ENCODE data around the gene INAVA.
A peak's percentile ranks its signal among the peaks of the same experiment; 100 is the strongest.
"Not testable (repeated sequence)": the region's sequence is repeated elsewhere in the genome, so short reads cannot be mapped to it uniquely, and the experiment has no call there.

The INAVA gene

GRCh38 chr1:200896531-200897196, 2.0 kb downstream of the INAVA start:
- peak; percentile 54 for DNase-seq (ENCODE audit: insufficient read length, low spot score)
- peak; percentile 28 for FAIRE-seq

DNA sequence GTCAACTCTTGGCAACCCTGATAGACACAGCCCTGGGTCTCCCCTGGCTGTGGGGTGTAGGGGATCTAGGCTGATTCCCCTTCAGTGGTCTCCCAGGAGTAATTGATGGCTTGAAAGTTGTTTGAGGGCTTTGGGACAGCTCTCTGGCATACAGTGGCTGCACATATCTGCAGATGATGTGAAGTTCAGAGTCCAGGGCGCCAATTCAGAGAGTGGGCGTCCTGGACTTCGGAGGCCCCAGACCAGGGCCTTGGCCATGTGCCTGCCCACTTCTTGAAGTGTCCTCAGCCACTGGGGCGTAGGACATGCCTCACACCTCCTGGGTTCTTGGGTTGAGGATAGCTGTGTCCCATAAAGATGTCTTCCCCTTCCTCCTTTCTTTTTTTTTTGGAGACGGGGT, 2.6 kb downstream of the INAVA start:
- DNase-seq (ENCODE audit: insufficient read length, low spot score): no peak
- no peak for FAIRE-seq

- no peak for FAIRE-seq
- DNase-seq (ENCODE audit: insufficient read length, low spot score): no peak
These were observed 4.3 kb downstream of the INAVA start for GRCh38 chr1:200899015-200899386.

DNA sequence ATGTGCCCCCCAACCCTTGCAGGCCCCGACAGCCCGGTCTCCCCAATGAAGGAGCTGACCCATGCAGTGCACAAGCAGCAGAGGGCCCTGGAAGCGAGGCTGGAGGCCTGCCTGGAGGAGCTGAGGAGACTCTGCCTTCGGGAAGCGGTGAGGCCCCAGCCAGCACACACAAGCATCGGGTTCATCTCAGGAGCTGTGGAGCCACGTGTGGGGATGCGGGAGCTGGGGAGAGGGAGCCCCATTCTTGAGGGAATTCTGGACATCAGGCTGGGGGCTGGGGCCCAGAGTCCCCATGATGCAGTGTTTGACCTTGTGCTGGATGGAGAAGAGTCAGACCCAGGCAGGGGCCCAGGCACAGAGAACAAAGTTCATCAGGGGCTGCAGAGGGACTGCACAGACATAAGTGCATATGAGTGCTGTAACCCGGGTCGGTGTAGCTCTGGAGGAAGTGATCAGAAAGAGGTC, 4.8 kb downstream of the INAVA start:
- DNase-seq (ENCODE audit: insufficient read length, low spot score): no peak
- FAIRE-seq: no peak

DNA sequence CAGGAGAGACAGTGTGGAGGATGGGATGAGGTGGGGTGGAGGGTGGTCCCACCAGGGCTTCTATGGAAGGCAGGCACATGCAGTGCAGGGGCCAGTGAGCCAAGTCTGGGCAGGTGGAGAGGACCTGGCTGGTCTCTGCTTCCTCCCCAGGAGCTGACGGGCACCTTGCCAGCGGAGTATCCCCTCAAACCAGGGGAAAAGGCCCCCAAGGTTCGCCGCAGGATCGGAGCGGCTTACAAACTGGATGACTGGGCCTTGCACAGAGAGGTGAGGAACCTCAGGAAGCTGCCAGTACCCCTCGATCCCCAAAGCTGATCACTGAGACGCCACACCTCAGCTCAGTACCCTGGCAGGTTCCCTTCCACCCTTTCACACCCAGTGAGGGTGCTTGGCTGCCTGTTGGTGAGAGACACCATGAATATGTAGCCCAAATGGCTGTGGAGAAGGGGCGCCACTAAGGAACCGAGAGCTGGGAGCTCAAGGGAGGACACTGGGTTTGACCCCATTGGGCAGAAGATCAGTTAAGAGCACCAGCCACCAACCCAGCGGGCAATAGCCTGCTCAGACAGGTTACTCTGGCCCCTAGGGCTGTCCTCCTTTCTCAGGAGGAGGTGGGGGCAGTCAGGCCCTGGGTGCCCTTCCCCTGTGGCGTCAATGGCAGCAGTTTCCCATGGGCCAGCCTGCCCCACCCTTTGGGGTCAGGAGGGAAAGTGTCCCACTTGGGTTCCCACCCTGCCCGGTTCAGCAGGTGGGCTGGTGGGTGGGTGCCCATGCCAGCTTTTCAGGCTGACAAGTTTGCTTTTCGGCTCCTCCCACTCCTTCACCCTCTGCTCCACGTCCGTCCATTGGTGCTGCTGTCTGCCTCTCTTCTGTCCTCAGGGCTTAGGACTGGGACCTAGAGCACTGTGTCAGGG, 5.5 kb downstream of the INAVA start:
- DNase-seq (ENCODE audit: insufficient read length, low spot score) (no peak), FAIRE-seq (no peak)

GRCh38 chr1:200900877-200901276, 6.2 kb downstream of the INAVA start:
- no peak for FAIRE-seq
- no peak for DNase-seq (ENCODE audit: insufficient read length, low spot score)

DNA sequence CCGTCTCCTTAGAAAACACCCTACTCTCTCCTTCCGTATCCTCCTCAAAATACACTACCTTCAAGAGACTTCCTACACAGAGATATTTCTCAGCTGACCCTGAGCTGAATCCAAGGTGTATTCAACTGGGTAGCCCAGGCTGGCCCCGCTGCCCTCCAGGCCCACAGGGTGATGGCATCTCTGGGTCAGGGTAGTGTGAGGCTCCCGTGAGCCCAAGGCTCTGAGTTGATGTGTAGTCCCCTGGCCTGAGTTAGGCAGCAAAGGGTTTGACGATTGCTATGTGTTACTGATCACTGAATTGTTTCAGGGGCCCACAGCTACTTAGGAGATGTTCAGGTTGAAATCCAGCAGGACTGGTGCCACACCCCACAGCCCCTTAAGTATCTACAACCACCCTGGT, 6.7 kb downstream of the INAVA start:
- DNase-seq (ENCODE audit: insufficient read length, low spot score) (no peak), FAIRE-seq (no peak)

DNA sequence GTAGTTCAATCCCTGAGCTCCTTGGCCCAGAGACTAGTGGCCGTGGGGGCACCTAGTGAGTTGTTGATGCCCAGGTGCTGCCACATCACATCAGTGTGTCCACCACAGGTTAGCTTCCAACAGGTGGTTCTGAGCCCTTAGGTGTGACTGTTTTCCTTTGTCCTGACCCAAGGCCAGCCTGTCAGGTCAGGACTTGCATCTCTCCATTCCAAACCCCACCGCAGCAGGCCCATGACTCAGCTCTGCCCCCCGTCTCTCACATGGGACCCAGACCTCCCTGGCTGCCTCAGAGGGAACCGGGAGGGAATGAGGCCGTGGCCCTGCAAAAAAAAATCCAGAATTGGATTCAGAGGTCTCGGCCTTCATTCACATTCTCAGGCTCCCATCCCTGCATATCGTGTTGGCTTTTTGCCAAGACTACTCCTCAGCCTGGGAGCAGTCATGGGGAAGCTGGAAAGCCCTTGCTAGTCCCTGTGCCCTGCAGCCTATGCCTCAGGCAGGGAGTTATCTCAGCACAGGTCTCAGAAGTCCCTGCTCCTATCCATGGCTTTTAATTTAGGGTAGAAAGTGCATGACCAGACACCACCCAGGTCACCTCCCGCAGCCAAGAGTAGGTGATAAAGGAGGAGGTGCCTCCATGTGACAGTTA, 7.2 kb downstream of the INAVA start:
- no peak for FAIRE-seq
- no peak for DNase-seq (ENCODE audit: insufficient read length, low spot score)

GRCh38 chr1:200903793-200904192, 9.1 kb downstream of the INAVA start:
- DNase-seq (ENCODE audit: insufficient read length, low spot score) (no peak), FAIRE-seq (no peak)

GRCh38 chr1:200904772-200905171, 10.1 kb downstream of the INAVA start:
- DNase-seq (ENCODE audit: insufficient read length, low spot score) (no peak), FAIRE-seq (no peak)

DNA sequence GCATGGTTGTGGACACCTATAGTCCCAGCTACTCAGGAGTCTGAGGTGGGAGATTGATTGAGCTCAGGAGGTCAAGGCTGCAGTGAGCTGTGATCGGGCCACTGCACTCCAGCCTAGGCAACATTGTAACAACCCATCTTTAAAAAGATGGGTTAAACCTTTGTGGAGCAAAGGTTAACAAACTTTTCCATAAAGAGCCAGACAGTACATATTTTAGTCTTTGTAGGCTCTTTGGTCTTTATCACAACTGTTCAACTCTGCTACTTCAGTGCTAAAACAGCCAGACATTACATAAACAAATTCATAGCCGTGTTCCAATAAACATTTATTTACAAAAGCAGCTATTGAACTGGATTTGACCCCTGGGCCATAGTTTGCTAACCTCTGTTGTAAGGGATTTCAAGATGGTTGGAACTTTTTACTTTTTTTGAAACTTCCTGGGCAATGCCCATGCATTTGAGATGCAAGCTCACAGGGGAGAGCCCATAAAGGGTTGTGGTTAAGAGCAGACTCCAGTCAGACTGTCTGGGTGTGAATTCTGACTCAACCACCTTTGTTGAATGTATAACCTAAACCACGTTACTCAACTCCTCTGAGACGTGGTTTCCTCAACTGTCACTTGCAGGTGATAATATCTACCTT, 10.8 kb downstream of the INAVA start:
- FAIRE-seq: no peak
- no peak for DNase-seq (ENCODE audit: insufficient read length, low spot score)

GRCh38 chr1:200906491-200906890, 11.8 kb downstream of the INAVA start:
- no peak for DNase-seq (ENCODE audit: insufficient read length, low spot score)
- FAIRE-seq: no peak

- FAIRE-seq: no peak
- DNase-seq (ENCODE audit: insufficient read length, low spot score): no peak
These were observed 13.0 kb downstream of the INAVA start for GRCh38 chr1:200907611-200908097.

DNA sequence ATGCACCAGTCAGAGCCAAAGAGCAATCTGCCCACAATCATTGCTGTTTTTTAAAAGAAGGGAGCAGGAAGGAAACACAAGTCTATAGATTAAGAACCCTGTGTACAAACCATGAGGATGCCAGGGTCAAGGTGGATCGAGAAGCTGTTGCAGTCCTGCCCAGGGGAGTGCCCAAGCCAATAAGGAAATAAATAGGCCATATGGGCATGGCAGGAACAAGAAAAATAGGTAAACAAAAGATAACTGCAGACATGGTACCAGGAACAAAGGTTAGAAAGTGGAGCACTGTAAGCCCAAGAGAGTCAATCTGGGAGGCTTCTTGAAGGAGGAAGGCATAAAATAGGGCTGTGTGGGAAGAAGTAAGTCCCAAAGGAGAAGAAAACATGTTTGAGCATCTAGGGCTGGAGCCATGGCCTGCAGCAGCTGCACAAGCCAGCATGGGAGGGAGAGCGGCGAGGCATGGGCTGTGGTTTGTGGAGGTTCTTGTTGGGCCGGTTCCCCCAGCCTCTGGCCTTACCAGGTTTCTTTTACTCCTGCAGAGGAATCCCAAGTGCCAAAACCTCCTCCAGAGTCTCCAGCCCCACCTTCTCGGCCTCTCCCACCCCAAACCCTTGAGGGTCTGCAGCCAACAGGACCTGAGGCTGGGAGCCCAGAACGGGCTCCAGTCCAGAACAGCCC, 13.6 kb downstream of the INAVA start:
- FAIRE-seq: no peak
- no peak for DNase-seq (ENCODE audit: insufficient read length, low spot score)

GRCh38 chr1:200909071-200909470, 14.4 kb downstream of the INAVA start:
- no peak for FAIRE-seq
- DNase-seq (ENCODE audit: insufficient read length, low spot score): no peak

DNA sequence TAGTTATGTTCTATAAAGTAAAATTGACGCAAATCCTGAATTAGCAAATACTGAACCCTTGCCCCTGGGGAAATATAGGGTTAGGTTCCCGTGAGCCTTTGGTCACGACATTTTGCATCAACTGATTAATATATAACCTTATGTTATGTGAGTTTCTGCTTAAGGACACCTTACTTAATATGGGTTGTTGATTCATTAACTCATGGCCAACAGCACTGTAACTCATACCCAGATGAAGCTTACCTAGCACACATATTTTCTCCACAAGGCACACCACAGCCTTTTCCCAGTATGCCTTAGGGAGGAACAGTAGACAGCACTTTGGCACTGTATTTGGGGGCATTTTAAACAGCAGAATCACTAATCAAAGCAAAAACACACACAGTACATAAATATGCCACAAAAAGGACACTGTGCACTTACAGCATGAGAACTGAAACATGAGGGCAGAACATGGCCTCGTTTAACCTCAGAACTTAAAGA, 15.1 kb downstream of the INAVA start:
- DNase-seq (ENCODE audit: insufficient read length, low spot score): no peak
- no peak for FAIRE-seq

- FAIRE-seq (no peak), DNase-seq (ENCODE audit: insufficient read length, low spot score) (no peak)
These were observed 16.7 kb downstream of the INAVA start for GRCh38 chr1:200911361-200911760.

- FAIRE-seq: not testable (repeated sequence)
These were observed 17.2 kb downstream of the INAVA start for GRCh38 chr1:200911936-200912335.

GRCh38 chr1:200912737-200913407, 18.2 kb downstream of the INAVA start:
- DNase-seq (ENCODE audit: insufficient read length, low spot score): no peak

More at GRCh38 chr1:200911936-200912335, 17.2 kb downstream of the INAVA start:
- DNase-seq (ENCODE audit: insufficient read length, low spot score): not testable (repeated sequence)

More at GRCh38 chr1:200912737-200913407, 18.2 kb downstream of the INAVA start:
- FAIRE-seq: no peak

All from HTR-8/SVneo (cell line).